SK-N-SH (cell line): ENCODE measurements around the gene ABCG1. TPM values are rescaled to one million over a fixed set of nuclear protein-coding genes. Genes with fewer than 3 reads are reported as not detected.

Experiments
- CTCF ChIA-PET: fragments of 300-600, 350-600 bp; formaldehyde crosslinking; extraction: SDS; loops from one replicate; lab custom pipeline; 2021; lab: Yijun Ruan, JAX
- POLR2A ChIA-PET: fragments of 350-600 bp; sonication (Branson Sonifier 250); formaldehyde crosslinking; extraction: SDS; loops from one replicate; lab custom pipeline; 2020; ENCODE audit warnings: antibody characterized with exemption, inconsistent platforms; lab: Yijun Ruan, JAX
- DNase-seq: peaks from one replicate; pipeline ENCODE4 v3.0.0; 2012
- H2AFZ ChIP-seq: fragments of 200-600 bp; sonication (generic); 2 replicates; pipeline ENCODE4 v1.8.1; 2016; ENCODE audit warnings: antibody characterized with exemption, mild to moderate bottlenecking, low read depth
- H3F3A ChIP-seq: fragments of 200-600 bp; sonication (generic); replicated peaks from 2 replicates; pipeline ENCODE3; 2016; ENCODE audit warnings: antibody characterized with exemption, mild to moderate bottlenecking; ENCODE audit not compliant: insufficient read depth
- H3K27ac ChIP-seq, 2 experiments: fragments of 200-500 bp in 1 of 2; fragments of 200-600 bp in 1 of 2; sonication (Bioruptor generic) in 1 of 2; sonication (generic), shearing (Covaris generic) in 1 of 2; 2 replicates each; pipeline versions ENCODE4 v1.5.1 to v1.6.1; 2014 to 2016; ENCODE audit warnings: low read depth in 2 of 2, inconsistent platforms in 1 of 2, low read length in 1 of 2, mild to moderate bottlenecking in 1 of 2, mixed read lengths in 1 of 2
- H3K27me3 ChIP-seq: fragments of 200-600 bp; sonication (generic), shearing (Covaris generic); 2 replicates; pipeline ENCODE4 v1.6.1; 2016; ENCODE audit warnings: mixed run types; ENCODE audit not compliant: insufficient read depth
- H3K36me3 ChIP-seq, 2 experiments: fragments of 200-500 bp in 1 of 2; fragments of 200-600 bp in 1 of 2; sonication (Bioruptor generic) in 1 of 2; sonication (generic) in 1 of 2; replicated peaks in 1 of 2; 2 replicates each; pipeline versions ENCODE3 to v1.5.1; 2014 to 2016; ENCODE audit warnings: low read length in 1 of 2, mild to moderate bottlenecking in 1 of 2; ENCODE audit not compliant: insufficient read depth in 2 of 2, control insufficient read depth in 1 of 2
- H3K4me1 ChIP-seq, 2 experiments: fragments of 200-500 bp in 1 of 2; fragments of 200-600 bp in 1 of 2; sonication (Bioruptor generic) in 1 of 2; sonication (generic), shearing (Covaris generic) in 1 of 2; 2 replicates each; pipeline versions ENCODE4 v1.5.1 to v1.6.1; 2014 to 2016; ENCODE audit warnings: low read depth in 1 of 2, low read length in 1 of 2, mixed run types in 1 of 2; ENCODE audit not compliant: insufficient read depth in 2 of 2, control insufficient read depth in 1 of 2
- H3K4me2 ChIP-seq: fragments of 200-600 bp; sonication (generic), shearing (Covaris generic); 2 replicates; pipeline ENCODE4 v1.6.1; 2017; ENCODE audit warnings: mixed run types
- H3K4me3 ChIP-seq, 2 experiments: fragments of 200-500 bp in 1 of 2; fragments of 200-600 bp in 1 of 2; sonication (Bioruptor generic) in 1 of 2; sonication (generic), shearing (Covaris generic) in 1 of 2; 2 replicates each; pipeline versions ENCODE4 v1.5.1 to v1.8.1; 2014 to 2016; ENCODE audit warnings: low read depth in 2 of 2, inconsistent platforms in 1 of 2, low read length in 1 of 2, mild to moderate bottlenecking in 1 of 2, mixed read lengths in 1 of 2, moderate library complexity in 1 of 2
- H3K79me2 ChIP-seq: fragments of 200-600 bp; sonication (generic); 2 replicates; pipeline ENCODE4 v1.8.1; 2017; ENCODE audit warnings: mild to moderate bottlenecking; ENCODE audit not compliant: insufficient read depth
- H3K9ac ChIP-seq: fragments of 200-600 bp; sonication (generic); 2 replicates; pipeline ENCODE4 v1.6.1; 2017; ENCODE audit warnings: mixed run types
- H3K9me2 ChIP-seq: fragments of 200-600 bp; sonication (generic); 2 replicates; pipeline ENCODE4 v1.6.1; 2017; ENCODE audit warnings: mixed run types
- H3K9me3 ChIP-seq: fragments of 200-600 bp; sonication (generic); 2 replicates; pipeline ENCODE4 v1.6.1; 2017; ENCODE audit warnings: mixed run types, mild to moderate bottlenecking, moderate library complexity
- H4K20me1 ChIP-seq: fragments of 200-600 bp; sonication (generic); 2 replicates; pipeline ENCODE4 v1.6.1; 2017; ENCODE audit warnings: mild to moderate bottlenecking, mixed run types; ENCODE audit not compliant: insufficient read depth
- CHD2 ChIP-seq: fragments of 150-350 bp; IDR thresholded peaks from 2 replicates; pipeline ENCODE4 v1.6.1; 2018; ENCODE audit warnings: low read length; ENCODE audit not compliant: partially characterized antibody
- CTCF ChIP-seq: fragments of 200-600 bp; sonication (generic); IDR thresholded peaks from 2 replicates; pipeline ENCODE4 v1.6.1; 2017; ENCODE audit warnings: antibody characterized with exemption, mild to moderate bottlenecking, moderate library complexity
- ELF1 ChIP-seq: IDR thresholded peaks from 2 replicates; pipeline ENCODE4 v1.4.0; 2012
- EP300 ChIP-seq, 2 experiments: IDR thresholded peaks; 2 replicates each; pipeline versions ENCODE4 v1.4.0 to v1.6.1; 2012; ENCODE audit warnings: borderline replicate concordance in 1 of 2, low read depth in 1 of 2, low read length in 1 of 2
- EZH2phosphoT487 ChIP-seq: fragments of 200-600 bp; sonication (generic); IDR thresholded peaks from 2 replicates; pipeline ENCODE4 v1.6.1; 2017; ENCODE audit warnings: low read depth, mixed run types, mild to moderate bottlenecking, antibody characterized with exemption, moderate library complexity, borderline replicate concordance
- FOSL2 ChIP-seq: IDR thresholded peaks from 2 replicates; pipeline ENCODE4 v1.4.0; 2012; ENCODE audit warnings: low read depth, mild to moderate bottlenecking, moderate library complexity, borderline replicate concordance
- GABPA ChIP-seq: IDR thresholded peaks from 2 replicates; pipeline ENCODE4 v1.4.0; 2012; ENCODE audit warnings: low read depth, mild to moderate bottlenecking
- IRF3 ChIP-seq: fragments of 150-350 bp; IDR thresholded peaks from 2 replicates; pipeline ENCODE4 v1.6.1; 2016; ENCODE audit warnings: mild to moderate bottlenecking, low read depth, low read length
- JUND ChIP-seq: IDR thresholded peaks from 2 replicates; pipeline ENCODE4 v1.4.0; 2012
- MXI1 ChIP-seq: IDR thresholded peaks from 2 replicates; pipeline ENCODE4 v1.6.1; 2012; ENCODE audit warnings: mild to moderate bottlenecking, low read depth, low read length, improper control_type of control experiment
- NFIC ChIP-seq: IDR thresholded peaks from 2 replicates; pipeline ENCODE4 v1.4.0; 2012; ENCODE audit warnings: borderline replicate concordance
- NRF1 ChIP-seq: IDR thresholded peaks from 2 replicates; pipeline ENCODE4 v1.6.1; 2012; ENCODE audit warnings: low read depth, mild to moderate bottlenecking, low read length
- RCOR1 ChIP-seq: fragments of 150-350 bp; IDR thresholded peaks from 2 replicates; pipeline ENCODE4 v1.6.1; 2017; ENCODE audit warnings: antibody characterized with exemption, low read length
- REST ChIP-seq: IDR thresholded peaks from 2 replicates; pipeline ENCODE4 v1.6.1; 2012; ENCODE audit warnings: mild to moderate bottlenecking, low read depth, low read length, moderate library complexity
- RXRA ChIP-seq: IDR thresholded peaks from 2 replicates; pipeline ENCODE4 v1.4.0; 2012; ENCODE audit warnings: low read depth, mild to moderate bottlenecking, borderline replicate concordance
- TAF1 ChIP-seq: IDR thresholded peaks from 2 replicates; pipeline ENCODE4 v1.6.1; 2012; ENCODE audit warnings: low read depth, mild to moderate bottlenecking, low read length, moderate library complexity, borderline replicate concordance
- USF1 ChIP-seq: IDR thresholded peaks from 2 replicates; pipeline ENCODE4 v1.4.0; 2012; ENCODE audit warnings: low read depth, borderline replicate concordance
- YY1 ChIP-seq: IDR thresholded peaks from 2 replicates; pipeline ENCODE4 v1.4.0; 2012; ENCODE audit warnings: low read depth, mild to moderate bottlenecking
- WGBS: methylation state at CpG from one replicate; pipeline ENCODE4 v1.1.6; 2017; ENCODE audit warnings: low lambda C conversion rate; 5-methylcytosine and 5-hydroxymethylcytosine counted together
- polyA plus RNA-seq, 3 experiments: library from polyadenylated mRNA; depleted of rRNA; stranded (reverse); fragments of >200 nt; gene quantifications; 2 replicates each; pipeline ENCODE4 v1.2.3, GENCODE V29; 2012
- TF ChIP-seq, protein P1 (sequence below): fragments of 150-350 bp; IDR thresholded peaks from 2 replicates; pipeline ENCODE4 v1.6.1; 2017; ENCODE audit warnings: antibody characterized with exemption, low read length, low read depth, borderline replicate concordance

Gene ABCG1
- polyA plus RNA-seq, 1 of the 3 experiments (the other 2 are of a cell fraction), result 0.07 TPM

GRCh38 chr21:42239973-42240372 lies 21.0 kb downstream of the ABCG1 start:
- Histone ChIP-seq H3K4me2 (no peak overlapping the region), H3K9me2 (no peaks in the 10 kb centered on the region), H3K27ac (no peak overlapping the region), H3K79me2 (no peaks in the 10 kb centered on the region), H2AFZ (no peak overlapping the region), H3K4me1 (peaks cover 0 to 34% of the 10 kb centered on the region in 2 experiments; a peak in 2 of 4 replicates), H3K27me3 (no peaks in the 10 kb centered on the region), H3K4me3 (no peak overlapping the region), H4K20me1 (no peaks in the 10 kb centered on the region), H3K9ac (no peak overlapping the region), H3K36me3 (no peaks in the 10 kb centered on the region), H3K9me3 (no peaks in the 10 kb centered on the region), H3F3A (no peaks in the 10 kb centered on the region)
- CTCF ChIA-PET, result interaction anchor here (0.9 kb wide), 1 partner anchor 20 kb away, joined by 3 read pairs; no protein-coding TSS in a partner anchor
- TF ChIP-seq MXI1 (no peak), EZH2phosphoT487 (no peak), FOSL2 (no peak), GABPA (no peak), ELF1 (no peak), EP300 (IDR thresholded peaks at IDR 0.05; ENCODE audit: borderline replicate concordance in 1 of 2, low read depth in 1 of 2, low read length in 1 of 2) (no peak), IRF3 (no peak), USF1 (no peak), REST (no peak), YY1 (no peak), RCOR1 (no peak), JUND (no peak), NFIC (no peak), CHD2 (no peak), RXRA (no peak), NRF1 (no peak), CTCF (no peak), TAF1 (no peak)
- TF ChIP-seq, protein P1, sequence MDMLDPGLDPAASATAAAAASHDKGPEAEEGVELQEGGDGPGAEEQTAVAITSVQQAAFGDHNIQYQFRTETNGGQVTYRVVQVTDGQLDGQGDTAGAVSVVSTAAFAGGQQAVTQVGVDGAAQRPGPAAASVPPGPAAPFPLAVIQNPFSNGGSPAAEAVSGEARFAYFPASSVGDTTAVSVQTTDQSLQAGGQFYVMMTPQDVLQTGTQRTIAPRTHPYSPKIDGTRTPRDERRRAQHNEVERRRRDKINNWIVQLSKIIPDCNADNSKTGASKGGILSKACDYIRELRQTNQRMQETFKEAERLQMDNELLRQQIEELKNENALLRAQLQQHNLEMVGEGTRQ, result no peak
- DNase-seq, result no peak
- POLR2A ChIA-PET, result no interaction called here
- WGBS, result 24% methylated on average over 3 of the region's 8 CpGs
